Hippocampal formation (tissue), 2 donors: Measurements from ENCODE around the gene TMC2.
"Not testable (repeated sequence)": the region's sequence is repeated elsewhere in the genome, so short reads cannot be mapped to it uniquely, and the experiment has no call there.

Source experiments
- DNase-seq, 2 donors: peaks; one replicate each; lab custom pipeline; 2025; lab: John Stamatoyannopoulos, UW

TMC2 gene

DNA sequence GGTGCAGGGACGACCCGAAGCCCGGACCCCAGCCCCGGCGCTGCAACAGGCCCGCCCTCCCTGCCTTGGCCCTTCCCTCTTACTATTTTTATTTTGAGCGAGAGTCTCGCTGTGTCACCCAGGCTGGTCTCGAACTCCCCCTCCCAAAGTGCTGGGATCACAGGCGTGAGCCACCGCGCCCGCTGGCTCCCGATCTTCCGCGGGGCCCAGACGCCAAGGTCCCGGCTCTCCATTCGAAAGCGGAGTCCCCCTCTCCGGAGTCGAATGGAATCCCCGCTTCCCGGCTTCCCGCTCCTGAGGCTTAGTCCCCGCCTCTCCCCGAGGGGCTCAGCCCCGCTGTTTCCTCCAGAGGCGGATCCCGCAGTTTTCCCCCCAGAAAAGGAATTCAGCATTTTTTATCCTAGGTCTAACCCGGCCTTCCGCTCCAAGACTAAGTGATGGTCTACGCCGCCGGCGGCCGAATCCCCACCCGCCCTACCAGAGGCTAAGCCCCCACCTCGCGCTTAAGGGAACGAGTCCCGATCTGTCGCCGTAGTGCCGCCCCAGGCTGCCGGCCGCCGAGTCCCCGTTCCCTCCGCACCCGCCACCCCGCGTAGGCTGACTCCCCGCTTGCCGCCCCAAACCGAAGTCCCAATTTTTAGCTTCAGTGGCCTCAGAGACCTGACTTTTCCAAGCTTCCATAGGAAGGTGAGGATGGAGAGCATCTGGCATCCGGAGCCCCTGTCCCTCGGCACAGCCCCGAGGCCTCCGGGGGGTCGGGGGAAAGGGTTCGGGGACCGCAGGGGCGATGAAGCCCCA lies 11.5 kb upstream of the TMC2 start:
- DNase-seq = peak in 1 of 2 donors; percentile 42

GRCh38 chr20:2526218-2526583 lies 10.2 kb upstream of the TMC2 start:
- DNase-seq = not testable (repeated sequence)

DNA sequence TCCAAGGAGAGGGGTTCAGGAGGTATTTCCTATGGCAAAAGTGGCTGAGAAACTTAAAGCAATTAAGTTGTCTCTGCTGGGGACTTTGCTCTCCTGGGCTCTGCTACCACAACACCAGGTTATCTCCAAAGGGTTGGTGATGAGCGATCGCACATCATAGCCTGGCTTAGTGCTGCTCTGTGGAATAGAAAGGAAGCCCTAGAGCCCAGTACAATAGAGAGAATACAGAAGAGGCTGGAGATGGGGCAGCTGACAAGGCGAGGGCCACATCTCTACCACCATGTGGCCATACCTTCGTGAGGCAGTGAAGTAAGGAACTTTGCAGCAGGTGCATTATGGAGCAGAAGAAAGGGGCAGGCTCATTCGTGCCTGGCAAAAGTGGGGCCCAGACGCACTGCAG lies 8.6 kb upstream of the TMC2 start:
- DNase-seq = no peak

DNA sequence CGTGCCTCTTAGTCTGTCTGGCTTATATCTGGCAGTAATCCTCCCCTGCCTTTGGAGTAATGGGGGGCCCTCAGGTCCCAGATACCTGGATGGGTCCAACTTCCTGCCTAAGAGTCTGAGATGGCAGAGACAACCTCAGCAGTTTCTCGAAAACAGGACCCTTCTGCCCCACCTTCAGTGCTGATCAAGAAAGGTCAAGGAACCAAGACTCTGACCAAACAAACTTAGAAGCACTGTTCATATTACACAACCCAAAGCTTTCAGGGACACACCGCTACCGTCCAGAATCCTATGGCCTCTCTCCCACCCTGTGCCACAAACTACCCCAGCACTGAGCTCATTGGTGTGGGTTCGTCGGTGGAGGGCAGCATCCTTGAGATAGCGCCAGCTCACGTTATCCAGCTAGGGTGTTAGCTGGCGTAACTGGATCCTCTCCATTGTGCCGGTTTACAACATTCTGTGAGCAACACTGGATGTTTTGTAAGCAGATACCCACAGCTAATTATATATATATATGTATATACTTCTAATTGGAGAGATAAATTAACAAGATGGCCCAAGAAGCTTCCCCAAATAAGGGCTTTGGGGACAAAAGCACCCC lies 7.6 kb upstream of the TMC2 start:
- DNase-seq = no peak

- DNase-seq = no peak
Observed at GRCh38 chr20:2533118-2533517, 3.3 kb upstream of the TMC2 start.

GRCh38 chr20:2535711-2536559 lies 438 bp upstream of the TMC2 start:
- DNase-seq = no peak

DNA sequence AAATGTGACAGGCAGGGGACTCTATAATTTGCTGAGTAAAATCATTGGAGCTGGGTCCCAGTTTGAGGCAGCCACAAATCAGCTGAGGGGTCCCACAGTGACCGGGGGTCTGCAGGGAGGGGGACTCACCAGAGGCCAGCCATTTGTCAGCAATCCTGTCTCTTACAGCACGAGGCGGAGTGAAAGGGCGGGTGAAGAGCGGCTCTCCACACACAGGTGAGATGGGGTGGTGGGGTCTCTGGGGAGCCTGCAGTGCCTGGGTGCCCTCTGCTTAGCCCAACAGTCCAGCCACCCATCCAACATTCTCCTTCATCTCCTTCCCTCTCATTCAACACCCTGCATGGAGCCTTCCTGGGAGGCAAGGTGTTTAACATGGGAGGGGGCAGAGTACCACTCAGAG lies 728 bp downstream of the TMC2 start:
- no peak for DNase-seq

DNA sequence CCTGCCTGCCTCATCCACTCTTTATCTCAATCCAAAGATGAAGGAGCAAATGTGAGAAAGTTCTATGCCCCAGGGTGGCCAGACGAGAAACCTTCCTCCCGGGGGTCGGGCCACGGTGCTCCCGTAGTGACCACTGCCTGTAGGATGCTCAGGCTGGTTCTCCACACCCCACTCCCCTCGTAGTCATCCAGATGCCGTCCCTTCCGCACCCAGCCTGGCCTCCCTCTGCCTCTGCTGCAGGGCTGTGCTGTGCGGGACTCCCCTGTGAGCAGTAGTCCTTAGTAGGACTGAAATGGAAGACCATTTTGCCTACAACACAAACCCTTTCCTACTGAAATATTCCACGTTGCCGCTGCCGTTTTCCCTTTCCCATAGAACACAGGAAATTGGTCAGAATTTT lies 2.0 kb downstream of the TMC2 start:
- DNase-seq = no peak

GRCh38 chr20:2538931-2539720 lies 2.8 kb downstream of the TMC2 start:
- peak; percentile 11 to 88 for DNase-seq

- DNase-seq = no peak
Observed at GRCh38 chr20:2541940-2542339, 5.6 kb downstream of the TMC2 start.

DNA sequence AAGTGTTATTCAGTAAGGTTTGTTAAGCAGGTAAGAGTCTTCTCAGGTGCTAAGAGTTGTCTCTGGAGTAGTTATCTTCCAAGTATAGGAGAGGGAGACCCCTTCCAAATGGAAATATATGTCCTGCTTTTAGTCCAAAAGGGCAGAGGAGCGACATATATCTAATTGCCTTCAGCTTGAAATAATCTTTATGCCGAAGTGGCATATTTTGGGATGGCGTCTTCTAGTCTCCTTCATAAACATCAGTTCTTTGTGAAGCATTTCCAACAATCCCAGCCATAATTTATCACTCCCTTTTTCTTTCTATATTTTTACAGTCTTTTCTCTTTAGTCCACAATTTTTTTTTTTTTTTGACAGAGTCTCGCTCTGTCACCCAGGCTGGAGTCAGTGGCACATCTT lies 6.0 kb downstream of the TMC2 start:
- DNase-seq = no peak

DNA sequence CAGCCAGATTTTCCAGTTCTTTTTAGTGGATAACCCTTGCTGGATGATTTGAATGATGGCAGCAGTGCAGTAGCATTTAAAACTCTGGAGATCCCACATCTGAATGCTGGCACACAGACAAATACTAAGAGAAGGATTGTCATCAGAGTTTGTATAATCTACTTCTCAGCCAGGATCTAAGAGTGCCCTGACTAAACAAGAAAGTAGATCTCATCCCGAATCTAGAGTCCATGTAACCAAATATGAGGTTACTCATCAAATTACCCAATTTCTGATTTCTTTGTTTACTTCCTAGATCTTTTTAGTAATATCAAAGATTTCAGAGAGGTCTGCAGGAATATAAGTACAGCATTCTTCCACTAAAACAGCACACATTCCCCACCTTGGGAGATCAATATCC lies 7.8 kb downstream of the TMC2 start:
- DNase-seq = no peak

DNA sequence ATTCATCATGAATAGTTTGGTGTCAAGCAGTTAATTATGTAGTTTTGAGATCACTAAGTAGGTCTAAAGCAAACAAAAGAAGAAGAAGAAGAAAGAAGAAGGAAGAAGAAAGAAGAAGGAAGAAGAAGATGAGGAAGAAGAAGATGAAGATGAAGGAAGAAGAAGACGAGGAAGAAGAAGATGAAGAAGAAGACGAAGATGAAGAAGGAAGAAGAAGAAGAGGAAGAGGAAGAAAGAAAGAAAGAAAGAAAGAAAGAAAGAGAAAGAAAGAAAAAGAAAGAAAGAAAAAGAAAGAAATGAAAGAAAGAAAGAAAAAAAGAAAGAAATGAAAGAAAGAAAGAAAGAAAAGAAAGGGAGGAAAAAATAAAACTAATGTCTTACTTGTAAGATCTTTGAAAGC lies 9.2 kb downstream of the TMC2 start:
- DNase-seq = no peak

- DNase-seq = no peak
Observed at GRCh38 chr20:2557873-2558580, 21.7 kb downstream of the TMC2 start.

DNA sequence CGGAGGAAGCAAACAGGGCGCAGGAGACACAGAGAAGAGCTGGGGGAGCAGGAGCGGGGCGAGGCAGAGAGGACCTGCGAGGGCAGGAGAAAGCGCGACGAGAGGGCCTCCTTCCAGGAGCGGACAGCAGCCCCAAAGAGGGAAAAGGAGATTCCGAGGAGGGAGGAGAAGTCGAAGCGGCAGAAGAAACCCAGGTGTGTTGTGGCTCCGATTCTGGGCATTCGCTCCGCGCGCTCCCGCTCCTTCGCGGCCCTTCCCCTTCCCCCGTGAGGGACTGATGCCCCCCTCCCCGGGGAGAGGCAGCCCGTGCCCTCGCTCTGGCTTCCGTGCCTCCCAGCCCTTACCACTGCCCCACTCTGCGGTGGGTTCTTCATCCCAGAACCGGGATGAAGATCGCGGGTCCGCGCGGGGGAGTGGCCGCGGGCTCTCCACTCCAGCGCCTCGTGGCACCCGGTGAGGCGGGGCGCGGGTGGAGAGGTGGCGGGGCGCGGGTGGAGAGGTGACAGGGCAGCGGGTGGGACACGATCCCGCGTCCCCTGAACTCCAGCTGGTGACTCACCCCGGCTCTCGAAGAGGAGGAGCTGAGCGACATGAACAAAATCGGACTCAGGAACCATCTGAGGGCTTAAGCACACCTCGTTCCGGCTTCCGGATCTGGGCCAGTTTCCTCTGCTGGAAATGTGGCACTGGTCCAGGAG lies 22.4 kb downstream of the TMC2 start:
- no peak for DNase-seq

DNA sequence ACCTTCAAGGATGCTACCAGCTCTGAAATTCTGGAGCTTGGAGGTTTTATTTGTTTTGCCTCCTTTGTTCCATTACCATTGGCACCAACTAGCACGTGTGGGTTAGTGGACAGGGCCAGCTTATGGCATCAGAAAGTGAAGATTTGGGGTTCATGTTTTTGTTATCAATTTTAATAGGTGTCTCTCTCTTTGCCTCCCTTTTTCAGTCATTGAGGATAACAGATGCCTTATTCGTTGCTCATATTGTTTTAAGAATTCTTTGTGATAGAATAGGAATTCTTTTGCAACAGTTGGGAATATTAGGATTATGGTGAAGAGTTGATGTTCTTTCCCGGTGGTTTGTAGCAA lies 22.9 kb downstream of the TMC2 start:
- DNase-seq = no peak

DNA sequence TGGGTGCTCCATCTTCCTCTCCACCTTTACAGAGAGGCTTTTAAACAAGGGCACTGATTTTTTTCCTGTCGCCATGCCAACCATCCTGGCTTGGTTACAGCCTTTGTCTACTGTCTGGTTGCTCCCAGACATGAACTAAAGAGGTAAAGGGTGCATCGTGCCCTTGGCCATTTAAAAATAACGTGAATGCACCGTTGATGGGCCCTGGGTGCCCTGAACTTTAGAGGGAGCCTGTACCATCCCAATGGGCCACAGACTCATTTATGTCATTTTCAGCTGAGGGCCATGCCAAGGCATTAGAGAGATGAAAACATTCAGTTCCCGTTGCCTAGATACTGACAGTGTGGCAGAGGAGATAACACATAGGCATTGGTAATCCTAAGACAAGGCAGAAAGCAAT lies 23.3 kb downstream of the TMC2 start:
- peak; percentile 12 to 21 for DNase-seq

DNA sequence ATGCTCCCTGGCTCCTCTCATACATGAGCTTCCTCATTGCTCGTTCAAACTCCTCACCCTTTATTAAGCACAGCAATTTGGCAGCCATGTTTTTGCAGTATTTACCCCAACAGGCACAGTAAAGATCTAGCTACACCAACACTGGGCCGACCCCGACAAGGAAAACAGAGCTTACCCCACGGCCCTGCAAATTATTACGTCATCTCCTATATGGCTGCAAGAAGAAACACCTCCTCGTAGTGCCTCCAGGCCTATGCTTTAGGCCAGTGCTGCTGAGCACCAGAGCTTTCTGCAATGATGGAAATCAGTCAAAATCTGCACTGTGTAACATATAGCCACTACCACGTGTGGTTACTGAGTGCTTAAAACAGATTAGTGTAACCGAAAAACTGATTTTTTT lies 26.7 kb downstream of the TMC2 start:
- no peak for DNase-seq

DNA sequence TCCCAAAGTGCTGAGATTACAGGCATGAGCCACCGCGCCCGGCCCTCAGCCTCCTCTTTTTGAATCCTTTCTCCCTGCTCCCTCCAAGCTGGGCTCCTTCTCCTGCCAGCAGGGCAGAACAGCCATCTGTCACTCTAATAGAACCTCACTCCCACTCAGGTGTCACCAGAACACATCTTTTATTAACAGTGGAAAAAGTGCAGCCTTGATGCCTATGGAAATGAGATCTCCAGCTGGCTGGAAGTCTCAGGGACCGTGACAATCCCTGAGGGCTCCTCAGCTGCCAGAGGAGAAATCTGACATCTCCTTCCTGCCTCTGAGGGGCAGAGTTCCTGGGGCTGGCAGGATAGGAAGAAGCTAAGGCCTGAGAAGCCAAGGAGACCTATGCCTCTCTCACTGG lies 28.0 kb downstream of the TMC2 start:
- DNase-seq = no peak

DNA sequence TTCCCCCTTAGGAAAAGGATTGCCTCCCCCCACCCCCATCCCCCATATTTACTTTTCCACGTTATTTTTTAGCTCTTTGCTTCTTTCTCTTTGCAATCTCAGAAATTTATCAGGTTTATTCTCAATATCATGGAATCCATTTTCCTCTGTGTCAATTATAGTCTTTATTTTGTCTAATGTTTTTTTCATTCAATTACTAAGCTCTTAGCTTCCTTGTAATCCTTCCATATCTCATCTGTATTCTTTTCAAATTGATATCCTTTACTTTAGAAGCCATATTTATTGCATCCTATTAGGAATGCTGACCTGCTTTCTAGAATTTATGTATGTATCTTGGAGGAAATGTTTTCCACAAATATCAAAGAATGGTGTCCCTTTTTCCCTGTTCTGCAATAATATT lies 39.3 kb downstream of the TMC2 start:
- no peak for DNase-seq

- DNase-seq = no peak
Observed at GRCh38 chr20:2576317-2576727, 39.9 kb downstream of the TMC2 start.
